B cell (primary cell): Measurements from ENCODE around the gene WDR73. TPM values are rescaled to one million over a fixed set of nuclear protein-coding genes. Genes with fewer than 3 reads are reported as not detected.

Experiments
- ATAC-seq: fragments of 200-7000 bp; cut with Tn5 transposase; one replicate; pipeline ENCODE4 v1.10.0; 2021; ENCODE audit warnings: low read depth, mild to moderate bottlenecking, moderate number of reproducible peaks, moderate library complexity
- CTCF ChIA-PET: fragments of 350-600 bp; sonication (Branson Sonifier 250); formaldehyde crosslinking; loops from one replicate; lab custom pipeline; 2021; ENCODE audit warnings: antibody characterized with exemption, inconsistent platforms; lab: Charles Lee
- POLR2A ChIA-PET: fragments of 350-600 bp; sonication (Branson Sonifier 250); formaldehyde crosslinking; loops from one replicate; lab custom pipeline; 2021; ENCODE audit warnings: antibody characterized with exemption; lab: Charles Lee
- DNase-seq: peaks from one replicate; pipeline ENCODE4 v3.0.0; 2013
- H2AFZ ChIP-seq: 2 replicates; pipeline ENCODE4 v1.6.1; 2012; ENCODE audit warnings: mild to moderate bottlenecking, low read depth, low read length; ENCODE audit not compliant: insufficient read depth, poor library complexity, severe bottlenecking
- H3K27ac ChIP-seq, 2 donors: 1 replicate in 1 of 2; 2 replicates in 1 of 2; pipeline ENCODE4 v1.5.1; 2012 to 2013; ENCODE audit warnings: low read length in 2 of 2, mild to moderate bottlenecking in 2 of 2, moderate library complexity in 1 of 2
- H3K27me3 ChIP-seq, 4 experiments: fragments of 200-600 bp in 1 of 4; sonication (generic) in 1 of 4; replicated peaks in 1 of 4; 1 replicate in 2 of 4; 2 replicates in 2 of 4; pipeline versions ENCODE4 v1.6.1 to v1.7.0; 2013 to 2016; ENCODE audit warnings: low read length in 3 of 4, mild to moderate bottlenecking in 2 of 4, mixed read lengths in 1 of 4, moderate library complexity in 1 of 4; ENCODE audit not compliant: insufficient read depth in 4 of 4, control insufficient read depth in 3 of 4; ENCODE audit errors: control extremely low read depth in 1 of 4
- H3K36me3 ChIP-seq, 2 experiments: replicated peaks in 1 of 2; 1 replicate in 1 of 2; 2 replicates in 1 of 2; pipeline versions ENCODE4 v1.6.1 to v1.7.1; 2013; ENCODE audit warnings: low read length in 1 of 2; ENCODE audit not compliant: insufficient read depth in 2 of 2, control insufficient read depth in 1 of 2; ENCODE audit errors: control extremely low read depth in 1 of 2, extremely low read depth in 1 of 2
- H3K4me1 ChIP-seq, 2 donors: fragments of 200-600 bp in 1 of 2; sonication (generic) in 1 of 2; 1 replicate in 1 of 2; 2 replicates in 1 of 2; pipeline versions ENCODE4 v1.5.1 to v1.6.1; 2013 to 2017; ENCODE audit warnings: low read length in 2 of 2; ENCODE audit not compliant: control insufficient read depth in 2 of 2, insufficient read depth in 2 of 2
- H3K4me2 ChIP-seq: replicated peaks from 2 replicates; pipeline ENCODE3; 2012; ENCODE audit warnings: mild to moderate bottlenecking, low read depth, low read length; ENCODE audit not compliant: poor library complexity, severe bottlenecking
- H3K4me3 ChIP-seq, 5 experiments: fragments of 200-600 bp in 1 of 5; sonication (generic) in 1 of 5; 1 replicate in 3 of 5; 2 replicates in 2 of 5; pipeline versions ENCODE4 v1.5.1 to v1.7.0; 2011 to 2016; ENCODE audit warnings: low read length in 4 of 5, mild to moderate bottlenecking in 4 of 5, low read depth in 2 of 5, control low read depth in 1 of 5, moderate library complexity in 1 of 5; ENCODE audit not compliant: insufficient read depth in 1 of 5; ENCODE audit errors: control extremely low read depth in 1 of 5, extremely low read depth in 1 of 5
- H3K79me2 ChIP-seq: fragments of 200-600 bp; sonication (generic); one replicate; pipeline ENCODE4 v1.6.0; 2016; ENCODE audit warnings: low read length; ENCODE audit not compliant: control insufficient read depth, insufficient read depth
- H3K9ac ChIP-seq: fragments of 200-600 bp; sonication (generic); 2 replicates; pipeline ENCODE4 v1.6.1; 2017; ENCODE audit warnings: mild to moderate bottlenecking, low read length, moderate library complexity
- H3K9me3 ChIP-seq, 3 donors: one replicate each; pipeline versions ENCODE4 v1.6.1 to v1.7.1; 2013; ENCODE audit warnings: low read length in 2 of 3; ENCODE audit not compliant: control insufficient read depth in 2 of 3, insufficient read depth in 1 of 3; ENCODE audit errors: control extremely low read depth in 1 of 3
- H4K20me1 ChIP-seq: 2 replicates; pipeline ENCODE4 v1.6.0; 2012; ENCODE audit warnings: mild to moderate bottlenecking, low read length; ENCODE audit not compliant: insufficient read depth, control insufficient read depth, poor library complexity, severe bottlenecking
- H3K27ac Mint-ChIP-seq: one replicate; pipeline ENCODE4 v1.8.0; 2021; ENCODE audit warnings: mixed read lengths
- H3K27me3 Mint-ChIP-seq: one replicate; pipeline ENCODE4 v1.8.0; 2021; ENCODE audit warnings: mixed read lengths
- H3K4me1 Mint-ChIP-seq: one replicate; pipeline ENCODE4 v1.8.0; 2021; ENCODE audit warnings: mixed read lengths
- H3K4me3 Mint-ChIP-seq: one replicate; pipeline ENCODE4 v1.8.0; 2021; ENCODE audit warnings: mixed read lengths
- H3K9me3 Mint-ChIP-seq: one replicate; pipeline ENCODE4 v1.8.0; 2022; ENCODE audit warnings: mixed read lengths; ENCODE audit not compliant: insufficient read depth
- CTCF ChIP-seq: fragments of 200-600 bp; IDR thresholded peaks from one replicate; pipeline ENCODE4 v1.8.0; 2022; ENCODE audit warnings: antibody characterized with exemption, mild to moderate bottlenecking
- EZH2 ChIP-seq: IDR thresholded peaks from 2 replicates; pipeline ENCODE4 v1.6.1; 2012; ENCODE audit warnings: borderline replicate concordance, low read depth, mild to moderate bottlenecking, moderate library complexity, low read length; ENCODE audit not compliant: insufficient read depth, poor library complexity, severe bottlenecking
- WGBS: methylation state at CpG from one replicate; pipeline ENCODE4 v1.1.5; 2013; ENCODE audit warnings: missing lambda C conversion rate; ENCODE audit not compliant: insufficient coverage; 5-methylcytosine and 5-hydroxymethylcytosine counted together
- intact Hi-C: fragments of 100-400 bp; cut with micrococcal nuclease; formaldehyde crosslinking; loops from one replicate; pipeline ENCODE4 v1.10.0; 2022
- polyA plus RNA-seq: library from polyadenylated mRNA; depleted of rRNA; stranded (reverse); fragments of >200 nt; gene quantifications from 2 replicates; pipeline ENCODE4 v1.2.3, GENCODE V29; 2012
- total RNA-seq, 2 donors: library from RNA; stranded (reverse); fragments of 120-200 nt in 1 of 2; gene quantifications; 1 replicate in 1 of 2; 2 replicates in 1 of 2; pipeline versions ENCODE4 v1.2.3 to v1.2.4, GENCODE V29; 2013 to 2022

The WDR73 gene
- total and polyA plus RNA-seq, 2 donors (not counting 1 experiment from before 2014, with no cell fraction given), result 21.0 to 43.4 TPM

GRCh38 chr15:84631706-84632272, 22.3 kb downstream of the WDR73 start:
- no peak for DNase-seq
- H3K4me1 ChIP-seq, result peaks cover 26 to 41% of the 10 kb centered on the region in 2 donors
- peaks cover 41% of the 10 kb centered on the region for H3K4me1 Mint-ChIP-seq

More at GRCh38 chr15:84631706-84632272, 22.3 kb downstream of the WDR73 start:
- H3K4me2 ChIP-seq, result peak overlapping the region; percentile 83
- TF ChIP-seq CTCF (no peak), EZH2 (no peak)
- H3K27ac Mint-ChIP-seq, result peak overlapping the region; percentile 97
- ATAC-seq, result no peak
- 59% methylated on average over 6 of the region's 7 CpGs for WGBS
- H3K27me3 Mint-ChIP-seq, result no peaks in the 10 kb centered on the region
- H3K9me3 ChIP-seq, result no peaks in the 10 kb centered on the region
- intact Hi-C loops, result loop anchor here (1.0 kb wide), 5 partner anchors 23 to 85 kb away; partner anchors contain the start of genes NMB, SEC11A and WDR73
- H3K79me2 ChIP-seq, result peaks cover 26% of the 10 kb centered on the region
- ChIA-PET POLR2A (interaction anchor here (0.6 to 3.6 kb wide), 6 partner anchors 10 to 383 kb away, joined by 3 to 15 read pairs (median 5); partner anchors contain the start of genes SEC11A and WDR73), CTCF (interaction anchor here (0.6 to 3.1 kb wide), 9 partner anchors 13 to 116 kb away, joined by 3 to 21 read pairs (median 5); partner anchors contain the start of genes WDR73 and ZSCAN2)
- peaks cover 0 to 4% of the 10 kb centered on the region in 2 experiments for H3K36me3 ChIP-seq
- no peaks in the 10 kb centered on the region for H3K27me3 ChIP-seq
- H3K4me3 ChIP-seq, result peak overlapping the region; percentile 67 to 85 (median 72)
- H3K9ac ChIP-seq, result peak overlapping the region; percentile 75
- peak overlapping the region; percentile 94 for H2AFZ ChIP-seq
- peak overlapping the region; percentile 79 to 84 for H3K27ac ChIP-seq
- no peaks in the 10 kb centered on the region for H3K9me3 Mint-ChIP-seq
- H4K20me1 ChIP-seq, result no peaks in the 10 kb centered on the region
- peak overlapping the region; percentile 92 for H3K4me3 Mint-ChIP-seq
